Right renal cortex interstitium (tissue), 3 donors: ENCODE data around the gene LRRC2. TPM values are rescaled to one million over a fixed set of nuclear protein-coding genes. Genes with fewer than 3 reads are reported as not detected.
A peak's percentile ranks its signal among the peaks of the same experiment; 100 is the strongest.
"Not testable (repeated sequence)": the region's sequence is repeated elsewhere in the genome, so short reads cannot be mapped to it uniquely, and the experiment has no call there.

Experiments
- DNase-seq, 3 donors: peaks; one replicate each; pipeline ENCODE4 v3.0.0-alpha.2; 2013; ENCODE audit warnings: low read depth in 3 of 3, low spot score in 2 of 3
- polyA plus RNA-seq, 3 donors: library from polyadenylated mRNA; unstranded; fragments of 120-200 nt; gene quantifications; one replicate each; pipeline ENCODE4 v1.2.1, GENCODE V29; 2013; ENCODE audit not compliant: insufficient read length in 3 of 3

Gene LRRC2
- polyA plus RNA-seq, 3 donors, result 2.0 to 2.4 (median 2.3) TPM

- no peak for DNase-seq
Measured at GRCh38 chr3:46501702-46502101, 64.4 kb downstream of the LRRC2 start.

DNA sequence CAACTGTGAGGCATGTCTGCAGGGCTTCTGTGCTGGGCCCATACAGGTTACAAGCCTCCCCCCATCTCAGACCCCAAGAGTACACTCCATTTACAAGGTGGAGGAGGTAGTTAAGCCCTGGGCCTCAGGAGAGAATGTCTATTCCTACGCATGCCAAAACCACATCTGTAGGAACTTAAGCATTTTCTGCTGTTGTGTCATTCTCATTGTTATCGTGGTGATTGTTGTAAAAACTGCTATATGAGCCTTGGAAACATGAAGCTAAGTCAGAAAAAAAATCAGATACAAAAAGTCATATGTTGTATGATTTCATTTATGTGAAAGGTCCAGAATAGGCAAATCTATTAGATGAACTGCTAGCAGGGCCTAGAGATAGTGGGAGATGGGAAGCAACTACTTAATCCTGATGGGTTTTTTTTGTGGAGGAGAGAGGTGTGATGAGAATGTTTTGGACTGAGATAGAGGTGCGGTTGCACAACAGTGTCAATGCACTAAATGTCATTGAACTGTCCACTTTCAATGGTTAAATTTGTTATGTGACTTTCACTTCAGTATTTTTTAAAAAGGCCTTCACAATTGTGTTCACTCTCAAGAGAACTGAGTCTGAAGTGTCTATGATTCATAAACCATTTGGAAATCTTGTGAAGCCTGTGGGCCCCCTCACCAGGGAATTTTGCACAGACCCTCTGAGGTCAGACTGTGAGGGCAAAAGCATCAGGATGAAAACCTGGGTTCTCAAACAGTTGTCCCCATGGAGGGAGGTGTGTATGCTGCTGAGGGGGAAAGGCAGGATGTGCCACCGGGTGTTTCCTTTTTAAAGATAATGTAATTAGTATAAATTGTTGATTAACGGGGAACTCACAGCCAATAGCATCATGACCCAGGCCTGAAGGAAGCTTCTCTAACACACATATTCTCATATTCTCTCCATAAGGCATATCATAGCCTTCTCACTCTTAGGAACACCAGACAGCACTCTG lies 65.2 kb downstream of the LRRC2 start:
- no peak for DNase-seq

DNA sequence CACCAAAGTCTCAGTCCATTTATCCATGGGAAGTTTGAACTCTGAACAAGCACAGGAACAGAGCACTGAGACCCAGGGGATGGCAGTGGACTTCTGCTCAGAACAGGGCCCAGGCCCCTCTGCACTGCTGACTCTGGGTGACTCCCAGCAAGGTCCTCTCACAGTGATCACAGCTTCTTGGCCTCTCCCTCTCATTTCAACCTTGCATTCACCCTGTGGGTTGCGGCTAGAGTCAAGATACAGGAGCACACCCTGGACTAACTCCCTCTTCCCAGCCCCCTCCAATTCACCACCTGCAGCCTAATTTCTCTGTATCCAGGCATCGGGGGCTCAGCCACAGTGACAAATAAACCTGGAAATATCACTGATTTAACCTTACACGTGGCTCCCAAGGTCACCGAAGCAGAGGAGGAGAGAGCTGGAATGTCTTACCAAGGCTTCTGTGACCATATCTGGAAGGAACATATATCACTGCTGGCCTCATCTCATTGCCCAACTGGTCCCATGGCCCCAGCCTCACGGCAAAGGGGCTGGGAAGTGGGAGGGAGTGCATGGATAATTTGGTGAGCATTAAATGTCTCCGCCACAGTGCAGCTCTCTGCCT lies 67.1 kb downstream of the LRRC2 start:
- no peak for DNase-seq

- no peak for DNase-seq
Measured at GRCh38 chr3:46497556-46498265, 68.4 kb downstream of the LRRC2 start, which contains the start of gene RTP3. TSS of gene RTP3 (plus strand) at chr3:46497976. CDS start at chr3:46498063, 87 bp downstream.

- DNase-seq, result no peak
Measured at GRCh38 chr3:46496746-46497555, 69.2 kb downstream of the LRRC2 start.

GRCh38 chr3:46495901-46496456 lies 70.1 kb downstream of the LRRC2 start:
- no peak for DNase-seq

- not testable (repeated sequence) for DNase-seq
Measured at GRCh38 chr3:46494491-46494890, 71.6 kb downstream of the LRRC2 start.

- DNase-seq, result no peak
Measured at GRCh38 chr3:46492890-46493547, 73.1 kb downstream of the LRRC2 start.

- no peak for DNase-seq
Measured at GRCh38 chr3:46491089-46492070, 74.7 kb downstream of the LRRC2 start.

GRCh38 chr3:46490338-46491084 lies 75.6 kb downstream of the LRRC2 start:
- no peak for DNase-seq

GRCh38 chr3:46489875-46490274 lies 76.2 kb downstream of the LRRC2 start:
- no peak for DNase-seq

DNA sequence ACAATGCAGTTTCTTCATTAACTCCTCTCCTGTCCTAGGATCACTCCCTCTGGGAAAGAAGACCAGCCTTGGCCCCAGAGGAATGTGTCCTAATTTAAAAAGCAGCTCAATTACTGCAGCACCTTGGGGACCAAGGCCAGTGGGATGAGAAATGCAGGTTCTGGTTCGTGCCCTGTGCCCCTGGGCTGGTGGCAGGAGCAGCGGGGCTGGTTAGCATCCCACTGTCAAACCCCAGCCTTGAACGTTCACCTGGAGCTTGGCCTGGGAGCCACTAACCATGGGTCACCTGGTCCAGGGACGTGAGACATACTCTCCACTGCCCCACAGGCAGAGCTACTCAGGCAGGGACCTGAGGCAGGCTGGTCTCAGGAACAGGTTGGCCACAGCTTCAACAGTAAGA lies 76.7 kb downstream of the LRRC2 start:
- no peak for DNase-seq

DNA sequence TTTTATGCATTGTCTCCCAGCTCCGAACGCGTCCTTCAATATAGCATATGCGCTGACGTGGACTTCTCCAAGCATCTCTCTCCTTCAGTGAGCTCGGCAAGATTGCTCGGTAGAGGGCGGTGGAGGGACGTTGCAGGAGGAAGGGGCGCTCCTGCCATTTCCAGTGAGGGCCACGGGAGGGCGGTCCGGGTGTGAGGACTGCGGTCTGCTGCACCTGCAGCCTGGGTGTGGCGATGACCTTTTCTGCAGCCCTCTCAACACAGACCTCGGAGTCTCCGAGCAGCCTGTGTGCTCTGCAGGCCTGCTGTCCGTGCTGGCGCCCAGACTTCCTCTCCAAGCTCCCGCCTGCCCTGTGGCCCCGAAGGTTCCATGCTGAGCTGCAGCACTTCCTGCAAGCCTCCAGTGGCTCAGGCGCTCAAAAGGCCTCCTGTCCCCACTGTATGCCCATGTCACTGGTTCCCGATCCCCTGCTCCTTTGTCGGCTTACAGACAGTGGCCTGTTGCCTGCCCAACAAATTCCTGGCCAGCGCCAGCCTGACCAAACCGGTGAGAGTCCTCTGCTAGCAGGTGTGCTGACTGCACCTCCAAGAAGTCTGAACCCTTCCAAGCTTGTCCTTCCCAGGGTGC lies 77.3 kb downstream of the LRRC2 start:
- peak; percentile 72 to 84 (median 80) for DNase-seq

GRCh38 chr3:46485779-46486175 lies 80.3 kb downstream of the LRRC2 start:
- DNase-seq, result no peak

DNA sequence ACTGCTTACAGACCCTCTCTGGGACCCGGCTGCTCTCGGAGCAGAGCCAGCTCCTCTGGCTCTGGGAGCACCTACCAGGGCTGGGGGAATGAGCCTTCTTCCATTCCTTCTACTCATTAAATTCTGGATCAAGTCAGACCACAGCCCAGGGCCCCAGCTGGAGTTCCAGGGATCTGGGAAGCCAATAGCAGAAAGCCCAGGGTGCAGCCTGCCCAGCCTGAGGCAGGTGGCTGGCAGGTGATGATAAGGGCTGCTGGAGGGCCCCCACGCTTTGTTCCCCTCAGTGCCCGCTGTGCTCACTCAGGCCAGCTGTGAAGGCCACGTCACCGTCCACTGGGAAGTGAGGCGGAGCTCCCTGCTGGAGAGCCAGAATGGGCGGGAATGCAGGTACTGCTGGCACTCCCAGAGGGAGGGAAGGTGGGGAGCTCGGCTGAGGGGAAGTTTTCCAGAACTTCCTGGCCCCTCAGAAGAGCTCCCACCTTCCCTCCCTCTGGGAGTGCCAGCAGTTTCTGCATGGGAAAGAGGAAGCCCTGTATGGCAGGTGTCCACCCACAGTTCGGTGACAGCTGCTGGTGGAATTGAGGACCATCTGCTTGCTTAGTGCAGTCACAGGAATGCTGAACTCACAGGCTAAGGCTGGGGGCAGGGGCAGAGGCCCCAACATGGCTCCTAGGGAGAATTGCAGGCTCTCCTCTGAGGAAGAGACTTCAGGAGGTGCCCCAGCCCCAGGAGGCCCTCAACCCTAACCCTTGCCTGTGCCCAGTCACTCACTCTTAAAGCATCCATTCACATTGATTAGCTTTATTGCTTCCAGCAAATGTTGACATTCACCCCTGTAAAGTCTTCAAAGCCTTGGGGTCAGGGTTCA lies 81.0 kb downstream of the LRRC2 start:
- DNase-seq, result no peak

DNA sequence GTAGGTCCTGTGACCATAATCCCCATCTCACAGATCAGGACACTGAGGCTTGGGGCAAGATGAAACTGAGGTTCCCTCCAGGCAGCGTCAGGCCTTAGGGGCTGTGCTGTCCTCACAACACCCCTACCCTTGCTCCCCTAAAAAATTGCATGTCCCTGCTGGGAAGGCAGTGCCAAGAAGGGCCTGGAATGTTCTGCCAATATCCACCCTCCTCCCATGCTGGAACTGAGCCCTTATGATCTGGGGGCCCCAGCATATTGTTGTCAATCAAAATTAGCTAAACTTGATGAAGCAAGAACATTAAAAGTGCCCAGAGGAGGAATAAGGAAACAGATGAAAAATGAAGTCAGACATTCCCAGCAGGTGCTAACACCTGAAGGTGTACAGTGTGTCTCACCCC lies 81.7 kb downstream of the LRRC2 start:
- DNase-seq, result no peak
